Activated T-cell treated with anti-CD3 and anti-CD28 coated beads, Interleukin-2, amount 50 U/mL, for 72 hours (primary cell): ENCODE results near the gene LDLRAP1. TPM values are rescaled to one million over a fixed set of nuclear protein-coding genes. Genes with fewer than 3 reads are reported as not detected.
A peak's percentile ranks its signal among the peaks of the same experiment; 100 is the strongest.

Source experiments
- ATAC-seq, 2 donors: fragments of 150-1000 bp; cut with Tn5 transposase; replicated peaks in 1 of 2; 2 replicates each; pipeline ENCODE4 v1.10.0; 2021; ENCODE audit warnings: moderate library complexity in 2 of 2, mild to moderate bottlenecking in 1 of 2
- DNase-seq, 2 donors: peaks; one replicate each; pipeline ENCODE4 v3.0.0; 2021 to 2022; ENCODE audit warnings: mixed read lengths in 1 of 2
- H3K27ac Mint-ChIP-seq: one replicate; pipeline ENCODE4 v1.8.0; 2022; ENCODE audit warnings: mild to moderate bottlenecking, moderate library complexity, mixed read lengths
- H3K27me3 Mint-ChIP-seq: one replicate; pipeline ENCODE4 v1.8.0; 2022; ENCODE audit warnings: low read depth, mixed read lengths
- H3K36me3 Mint-ChIP-seq, 2 donors: one replicate each; pipeline ENCODE4 v1.8.0; 2022; ENCODE audit warnings: mixed read lengths in 2 of 2, mild to moderate bottlenecking in 1 of 2; ENCODE audit not compliant: insufficient read depth in 2 of 2
- H3K4me1 Mint-ChIP-seq: one replicate; pipeline ENCODE4 v1.8.0; 2022; ENCODE audit warnings: low read depth, mixed read lengths
- H3K4me3 Mint-ChIP-seq, 2 donors: one replicate each; pipeline ENCODE4 v1.8.0; 2022; ENCODE audit warnings: mild to moderate bottlenecking in 2 of 2, mixed read lengths in 2 of 2, moderate library complexity in 2 of 2
- H3K9me3 Mint-ChIP-seq, 2 donors: one replicate each; pipeline ENCODE4 v1.8.0; 2022; ENCODE audit warnings: mixed read lengths in 2 of 2
- total RNA-seq, 2 donors: library from RNA; stranded (reverse); gene quantifications; one replicate each; pipeline ENCODE4 v1.2.3, GENCODE V29; 2022

The LDLRAP1 gene
- total RNA-seq, 2 donors from 2014 or later = 13.5 to 14.7 TPM

DNA sequence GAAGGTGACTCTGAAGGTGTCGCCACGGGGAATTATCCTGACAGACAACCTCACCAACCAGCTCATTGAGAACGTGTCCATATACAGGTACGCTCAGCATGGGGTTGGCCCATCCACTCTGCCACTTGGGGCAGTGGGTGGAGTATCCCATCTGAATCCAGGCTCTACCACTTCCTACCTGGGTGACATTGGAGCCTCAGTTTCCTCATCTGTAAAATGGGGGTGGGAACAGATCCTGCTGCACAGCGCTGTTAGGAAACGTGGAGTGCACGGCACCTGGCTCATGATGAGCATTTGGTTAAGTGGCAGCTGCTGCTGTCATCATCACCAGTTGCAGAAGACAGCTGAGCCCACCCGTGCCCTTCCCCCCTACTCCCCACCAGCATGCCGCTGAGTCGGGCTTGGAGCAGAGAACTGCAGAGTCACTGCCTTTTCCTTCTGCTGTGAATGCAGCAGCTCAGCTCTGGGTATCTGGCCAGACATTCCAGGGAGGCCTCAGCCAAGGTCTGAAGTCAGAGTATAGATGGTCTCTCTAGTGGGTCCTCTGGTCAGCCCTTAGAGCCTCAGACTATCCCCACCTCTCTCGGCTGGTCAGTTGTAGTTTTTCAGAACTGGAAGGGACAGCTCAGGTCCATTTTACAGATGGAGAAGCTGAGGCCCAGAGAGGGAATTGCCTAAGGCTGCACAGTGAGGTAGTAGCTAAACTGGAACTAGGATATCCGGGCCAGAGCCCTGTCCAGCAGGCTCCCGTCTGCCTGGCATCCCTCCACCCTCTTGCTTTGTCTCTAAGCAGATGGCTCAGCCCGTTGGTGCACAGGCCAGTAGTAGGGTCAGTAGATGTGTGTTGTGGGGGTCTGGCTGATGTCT is 11.7 kb downstream of the LDLRAP1 start:
- no peak overlapping the region for H3K27ac Mint-ChIP-seq
- H3K9me3 Mint-ChIP-seq = peaks cover 3 to 4% of the 10 kb centered on the region in 2 donors
- DNase-seq (no peak), ATAC-seq (no peak)
- H3K4me3 Mint-ChIP-seq = no peak overlapping the region
- no peaks in the 10 kb centered on the region for H3K27me3 Mint-ChIP-seq
- H3K4me1 Mint-ChIP-seq = peaks cover 87% of the 10 kb centered on the region
- peaks cover 0 to 2% of the 10 kb centered on the region in 2 donors for H3K36me3 Mint-ChIP-seq

DNA sequence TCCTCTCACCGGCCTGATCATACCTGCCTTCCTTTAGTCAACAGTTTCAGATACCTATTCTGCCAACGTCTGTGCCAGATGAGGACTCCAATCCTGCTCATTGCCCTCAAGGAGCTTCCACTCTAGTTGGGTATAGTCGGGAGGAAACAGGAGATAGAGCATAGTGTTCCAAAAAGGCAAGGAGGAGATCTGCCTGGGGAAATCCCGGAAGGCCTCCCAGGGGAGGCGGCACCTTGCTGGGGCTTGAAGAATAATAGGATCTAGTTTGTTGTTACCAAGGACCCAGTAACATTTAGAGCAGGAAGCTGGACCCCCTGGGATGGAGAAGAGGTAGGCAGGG is 12.3 kb downstream of the LDLRAP1 start:
- H3K36me3 Mint-ChIP-seq = no peaks in the 10 kb centered on the region
- H3K27me3 Mint-ChIP-seq = no peaks in the 10 kb centered on the region
- H3K9me3 Mint-ChIP-seq = peaks cover 2 to 3% of the 10 kb centered on the region in 2 donors
- H3K4me3 Mint-ChIP-seq = no peak overlapping the region
- no peak overlapping the region for H3K27ac Mint-ChIP-seq
- peaks cover 87% of the 10 kb centered on the region for H3K4me1 Mint-ChIP-seq
- ATAC-seq (no peak), DNase-seq (no peak)

DNA sequence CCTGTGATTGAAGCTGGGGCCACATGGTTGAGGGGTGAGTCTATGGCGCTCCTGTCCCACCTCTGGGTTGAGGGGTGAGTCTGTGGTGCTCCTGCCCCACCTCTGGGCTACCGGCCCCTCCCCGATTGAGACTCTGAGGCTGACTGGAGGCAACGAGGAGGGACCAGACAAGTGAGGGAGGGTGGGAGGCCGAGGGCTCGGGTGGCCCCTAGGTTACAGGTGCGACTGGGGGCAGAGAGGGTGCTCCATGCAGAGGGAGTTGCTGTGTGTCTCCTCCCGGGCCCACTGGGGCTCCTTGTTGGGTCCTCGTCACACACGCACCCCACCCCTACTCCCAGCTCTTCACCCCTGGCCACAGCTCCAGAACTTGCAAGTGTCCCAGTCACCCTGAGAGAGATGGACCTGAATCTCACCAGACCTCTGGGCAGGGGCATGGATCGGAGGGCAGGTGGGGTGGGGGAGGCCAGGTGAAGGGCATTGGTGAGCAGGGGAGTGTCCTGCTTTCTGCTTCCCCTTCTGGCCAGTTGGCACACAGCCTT is 12.8 kb downstream of the LDLRAP1 start:
- DNase-seq (no peak), ATAC-seq (peak; percentile 28 to 30)
- peaks cover 86% of the 10 kb centered on the region for H3K4me1 Mint-ChIP-seq
- no peaks in the 10 kb centered on the region for H3K9me3 Mint-ChIP-seq
- H3K36me3 Mint-ChIP-seq = no peaks in the 10 kb centered on the region
- no peaks in the 10 kb centered on the region for H3K27me3 Mint-ChIP-seq
- no peak overlapping the region for H3K27ac Mint-ChIP-seq
- no peak overlapping the region for H3K4me3 Mint-ChIP-seq

DNA sequence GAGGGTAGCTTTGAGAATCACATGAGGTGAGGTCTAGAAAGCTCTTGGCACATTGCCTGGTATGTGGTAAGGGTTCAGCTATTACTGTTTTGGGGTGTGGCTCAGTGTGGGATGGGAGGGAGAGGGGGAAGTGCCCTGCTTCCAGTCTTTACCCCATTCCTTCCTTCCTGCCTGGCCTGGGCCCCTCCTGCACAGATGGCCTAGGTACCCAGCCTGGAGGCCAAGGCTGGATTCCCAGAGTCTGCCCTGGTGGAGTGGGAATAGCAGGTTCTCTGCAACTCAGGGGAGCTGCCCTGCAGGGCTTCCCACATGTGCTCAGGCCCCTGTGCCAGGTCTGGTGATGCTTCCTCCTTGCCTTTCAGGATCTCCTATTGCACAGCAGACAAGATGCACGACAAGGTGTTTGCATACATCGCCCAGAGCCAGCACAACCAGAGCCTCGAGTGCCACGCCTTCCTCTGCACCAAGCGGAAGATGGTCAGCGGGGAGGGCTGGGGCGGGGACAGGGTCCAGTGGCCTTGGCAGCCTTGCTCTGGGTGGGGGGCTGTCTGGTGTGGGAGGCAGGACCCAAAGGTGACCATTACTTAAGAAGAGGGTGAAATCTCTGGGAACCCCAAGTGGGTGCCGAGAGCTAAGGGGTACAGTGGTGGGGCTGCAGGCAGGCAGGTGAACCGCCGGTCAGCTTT is 13.5 kb downstream of the LDLRAP1 start:
- ATAC-seq (peak; percentile 79 to 80), DNase-seq (peak; percentile 56 to 69)
- Mint-ChIP-seq H3K27ac (no peak overlapping the region), H3K4me3 (no peak overlapping the region), H3K4me1 (peaks cover 86% of the 10 kb centered on the region), H3K9me3 (no peaks in the 10 kb centered on the region), H3K27me3 (no peaks in the 10 kb centered on the region), H3K36me3 (no peaks in the 10 kb centered on the region)

DNA sequence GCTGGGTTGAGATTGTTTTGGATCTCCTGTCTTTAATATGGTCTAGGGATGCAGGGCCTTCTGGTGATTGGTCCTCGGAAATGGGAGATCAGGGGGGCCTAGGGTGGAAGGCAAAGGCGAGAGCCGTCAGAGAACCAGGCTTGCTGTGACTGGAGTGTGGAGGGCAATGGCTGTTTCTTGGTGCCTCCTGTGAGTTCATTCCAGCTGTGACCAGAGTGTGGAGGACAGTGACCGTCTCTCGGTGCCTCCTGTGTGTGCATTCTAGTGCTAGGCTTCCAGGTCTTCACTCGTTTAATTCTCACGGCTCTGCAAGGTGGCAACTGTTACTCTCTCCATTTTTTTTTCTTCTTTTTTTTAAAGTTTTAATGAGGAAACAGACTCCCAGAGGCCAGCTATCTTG is 14.1 kb downstream of the LDLRAP1 start:
- no peaks in the 10 kb centered on the region for H3K36me3 Mint-ChIP-seq
- H3K27ac Mint-ChIP-seq = no peak overlapping the region
- peaks cover 86% of the 10 kb centered on the region for H3K4me1 Mint-ChIP-seq
- DNase-seq (no peak), ATAC-seq (no peak)
- H3K9me3 Mint-ChIP-seq = no peaks in the 10 kb centered on the region
- no peak overlapping the region for H3K4me3 Mint-ChIP-seq
- H3K27me3 Mint-ChIP-seq = no peaks in the 10 kb centered on the region

DNA sequence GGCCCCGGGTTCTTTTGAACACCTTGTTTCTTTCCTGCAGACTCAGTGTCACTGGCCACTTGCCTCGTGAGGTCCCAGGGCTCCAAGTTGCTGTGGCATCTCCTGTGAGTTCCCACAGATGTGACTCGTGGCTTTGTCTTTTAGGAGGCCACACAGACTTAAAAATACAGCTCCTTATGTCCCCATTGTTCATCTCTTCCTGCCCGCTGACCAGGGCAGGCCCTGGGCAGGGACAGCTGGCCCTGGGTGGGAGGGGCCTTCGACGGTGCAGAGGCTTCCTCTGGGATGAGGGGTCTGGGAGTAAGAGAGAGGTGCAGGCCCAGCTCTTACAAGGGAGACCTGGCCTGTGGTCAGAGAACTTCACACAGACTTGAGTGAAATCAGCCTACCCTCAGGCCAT is 15.6 kb downstream of the LDLRAP1 start:
- peaks cover 91% of the 10 kb centered on the region for H3K4me1 Mint-ChIP-seq
- no peak for ATAC-seq
- no peaks in the 10 kb centered on the region for H3K9me3 Mint-ChIP-seq
- H3K27ac Mint-ChIP-seq = no peak overlapping the region
- H3K27me3 Mint-ChIP-seq = no peaks in the 10 kb centered on the region
- no peak for DNase-seq
- no peak overlapping the region for H3K4me3 Mint-ChIP-seq
- H3K36me3 Mint-ChIP-seq = no peaks in the 10 kb centered on the region

DNA sequence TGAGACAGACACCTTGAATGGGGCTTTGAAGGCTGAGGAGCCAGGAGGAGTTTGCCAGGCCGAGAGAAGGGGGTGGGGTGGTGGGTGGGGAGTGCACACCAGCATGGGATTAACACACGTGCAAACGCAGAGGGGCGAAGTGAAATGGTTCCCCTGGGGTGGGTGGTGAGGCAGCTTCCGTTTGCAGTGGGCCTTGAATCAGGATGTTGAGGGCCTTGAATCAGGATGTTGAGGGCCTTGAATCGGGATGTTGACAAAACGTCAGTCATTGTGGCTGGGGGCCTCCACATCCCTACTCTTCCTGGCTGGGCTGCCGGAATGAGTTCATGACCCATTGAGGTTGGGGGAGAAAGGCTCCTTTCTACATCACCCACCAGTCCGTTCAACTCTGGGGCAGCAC is 16.6 kb downstream of the LDLRAP1 start:
- Mint-ChIP-seq H3K27me3 (no peaks in the 10 kb centered on the region), H3K4me3 (no peak overlapping the region), H3K27ac (peak overlapping the region; percentile 33), H3K9me3 (no peaks in the 10 kb centered on the region), H3K4me1 (peaks cover 95% of the 10 kb centered on the region), H3K36me3 (no peaks in the 10 kb centered on the region)
- DNase-seq (no peak), ATAC-seq (no peak)

DNA sequence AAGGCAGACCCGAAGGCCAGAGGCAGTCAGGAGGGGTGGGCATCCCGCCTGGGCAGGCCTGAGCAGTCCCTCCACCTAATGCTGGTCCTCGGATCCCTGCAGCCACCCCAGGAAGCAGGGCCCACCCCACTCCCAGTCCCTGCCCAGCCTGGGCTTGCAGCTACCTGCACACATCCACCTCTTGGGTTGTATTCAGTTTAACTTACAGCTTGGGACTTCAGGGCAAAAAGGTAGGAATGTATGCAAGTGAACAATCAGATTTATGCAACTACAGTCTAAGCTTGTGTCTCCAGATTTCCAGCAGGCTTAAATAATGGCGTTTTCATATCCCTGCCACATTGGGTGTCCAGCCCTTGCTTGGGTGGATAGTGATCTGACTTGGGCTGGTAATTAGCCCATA is 17.4 kb downstream of the LDLRAP1 start:
- Mint-ChIP-seq H3K27me3 (no peaks in the 10 kb centered on the region), H3K36me3 (no peaks in the 10 kb centered on the region), H3K9me3 (no peaks in the 10 kb centered on the region), H3K27ac (peak overlapping the region; percentile 72), H3K4me3 (no peak overlapping the region), H3K4me1 (peaks cover 96% of the 10 kb centered on the region)
- ATAC-seq (no peak), DNase-seq (no peak)

DNA sequence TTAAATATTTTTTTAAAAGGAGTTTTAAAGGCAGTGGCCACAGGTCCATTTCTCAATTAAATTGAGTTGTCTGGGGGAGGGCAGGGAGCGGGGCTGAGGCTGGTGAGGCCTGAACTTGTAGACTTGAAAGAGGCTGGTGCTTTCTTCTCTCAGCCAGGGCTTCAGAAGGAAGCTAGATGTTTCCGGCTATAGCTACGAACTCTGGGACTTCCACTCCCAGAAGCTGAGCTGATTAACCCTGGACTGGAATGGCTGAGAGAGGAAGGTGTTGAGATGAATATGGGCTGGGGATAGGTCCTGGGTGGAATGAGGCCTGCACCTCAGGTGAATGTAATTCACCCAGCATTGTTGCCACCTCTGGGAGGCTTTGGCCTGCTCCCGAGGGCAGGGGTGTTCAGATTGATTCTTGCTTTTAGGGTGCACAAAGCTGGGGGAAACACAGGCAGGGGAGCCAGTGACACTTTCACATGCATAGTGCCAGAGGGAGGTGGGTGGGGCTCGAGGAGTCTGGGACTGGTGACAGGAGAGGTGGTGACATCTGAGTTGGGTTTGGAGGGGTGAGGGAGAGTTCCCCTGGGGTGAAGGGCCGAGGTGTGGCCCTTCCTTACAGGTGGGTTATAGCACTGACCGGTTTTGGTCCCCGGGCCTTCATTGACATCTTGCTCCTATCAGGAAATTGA is 18.2 kb downstream of the LDLRAP1 start:
- H3K4me3 Mint-ChIP-seq = peak overlapping the region; percentile 85 to 92
- no peaks in the 10 kb centered on the region for H3K27me3 Mint-ChIP-seq
- no peaks in the 10 kb centered on the region for H3K36me3 Mint-ChIP-seq
- H3K27ac Mint-ChIP-seq = peak overlapping the region; percentile 89
- H3K4me1 Mint-ChIP-seq = peaks cover 96% of the 10 kb centered on the region
- no peak for DNase-seq
- no peaks in the 10 kb centered on the region for H3K9me3 Mint-ChIP-seq
- ATAC-seq = no peak

DNA sequence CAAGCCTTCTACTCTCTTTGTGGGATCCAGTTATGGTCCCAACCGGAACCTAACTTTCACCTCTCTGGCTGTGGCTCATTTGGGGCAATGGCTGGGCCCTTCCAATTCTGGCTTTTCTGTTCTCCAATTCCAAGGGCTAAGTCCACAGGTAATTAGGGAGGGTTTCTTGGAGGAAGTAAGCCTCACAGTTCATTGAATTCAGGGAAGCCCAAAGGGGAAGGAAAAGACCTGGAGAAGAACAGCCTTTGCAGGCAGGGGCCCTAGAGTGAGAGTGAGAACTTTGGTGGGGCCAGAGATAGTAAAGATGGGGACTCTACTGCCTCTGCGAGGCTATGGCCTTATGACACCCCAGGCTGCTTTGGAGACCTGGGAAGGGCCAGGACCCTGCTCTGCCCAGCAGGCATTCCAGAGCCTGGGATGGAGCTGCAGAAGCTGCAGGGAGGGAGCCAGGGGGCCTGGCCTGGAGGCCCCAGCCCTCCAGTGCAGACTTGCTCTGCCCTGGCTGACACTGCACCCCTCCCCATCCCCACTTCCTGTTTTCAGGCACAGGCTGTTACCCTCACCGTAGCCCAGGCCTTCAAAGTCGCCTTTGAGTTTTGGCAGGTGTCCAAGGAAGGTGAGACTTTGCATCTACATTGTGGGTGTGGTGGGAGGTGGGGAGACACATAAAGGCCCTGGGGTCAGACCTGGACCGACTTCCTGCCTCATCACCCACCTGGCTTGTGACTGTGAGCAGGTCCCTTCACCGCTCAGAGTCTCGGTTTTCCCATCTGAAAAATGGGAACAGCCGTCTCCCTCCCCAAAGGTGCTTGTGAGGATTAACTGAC is 18.9 kb downstream of the LDLRAP1 start:
- DNase-seq = peak; percentile 77 to 81
- ATAC-seq = peak; percentile 73 to 80
- Mint-ChIP-seq H3K27ac (peak overlapping the region; percentile 94), H3K4me1 (peaks cover 92% of the 10 kb centered on the region), H3K27me3 (no peaks in the 10 kb centered on the region), H3K36me3 (no peaks in the 10 kb centered on the region), H3K9me3 (no peaks in the 10 kb centered on the region), H3K4me3 (peak overlapping the region; percentile 85 to 92)

DNA sequence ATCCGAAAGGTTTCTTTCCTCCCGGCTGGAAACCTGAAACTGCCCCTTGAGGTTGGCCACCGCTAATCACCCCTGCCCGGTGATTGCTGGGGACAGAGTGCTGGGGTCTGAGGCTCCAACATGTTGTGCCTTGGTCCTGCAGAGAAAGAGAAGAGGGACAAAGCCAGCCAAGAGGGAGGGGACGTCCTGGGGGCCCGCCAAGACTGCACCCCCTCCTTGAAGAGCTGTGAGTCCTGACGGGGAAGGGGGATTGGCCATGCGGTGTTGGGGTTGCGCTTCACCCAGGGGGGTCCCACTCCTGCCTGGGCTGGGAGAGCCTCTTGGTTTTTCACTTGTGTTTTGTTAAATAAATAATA is 19.5 kb downstream of the LDLRAP1 start:
- no peaks in the 10 kb centered on the region for H3K27me3 Mint-ChIP-seq
- DNase-seq (no peak), ATAC-seq (peak in 1 of 2 donors; percentile 11)
- H3K4me1 Mint-ChIP-seq = peaks cover 91% of the 10 kb centered on the region
- peak overlapping the region; percentile 85 to 92 for H3K4me3 Mint-ChIP-seq
- H3K36me3 Mint-ChIP-seq = no peaks in the 10 kb centered on the region
- peak overlapping the region; percentile 94 for H3K27ac Mint-ChIP-seq
- H3K9me3 Mint-ChIP-seq = no peaks in the 10 kb centered on the region

DNA sequence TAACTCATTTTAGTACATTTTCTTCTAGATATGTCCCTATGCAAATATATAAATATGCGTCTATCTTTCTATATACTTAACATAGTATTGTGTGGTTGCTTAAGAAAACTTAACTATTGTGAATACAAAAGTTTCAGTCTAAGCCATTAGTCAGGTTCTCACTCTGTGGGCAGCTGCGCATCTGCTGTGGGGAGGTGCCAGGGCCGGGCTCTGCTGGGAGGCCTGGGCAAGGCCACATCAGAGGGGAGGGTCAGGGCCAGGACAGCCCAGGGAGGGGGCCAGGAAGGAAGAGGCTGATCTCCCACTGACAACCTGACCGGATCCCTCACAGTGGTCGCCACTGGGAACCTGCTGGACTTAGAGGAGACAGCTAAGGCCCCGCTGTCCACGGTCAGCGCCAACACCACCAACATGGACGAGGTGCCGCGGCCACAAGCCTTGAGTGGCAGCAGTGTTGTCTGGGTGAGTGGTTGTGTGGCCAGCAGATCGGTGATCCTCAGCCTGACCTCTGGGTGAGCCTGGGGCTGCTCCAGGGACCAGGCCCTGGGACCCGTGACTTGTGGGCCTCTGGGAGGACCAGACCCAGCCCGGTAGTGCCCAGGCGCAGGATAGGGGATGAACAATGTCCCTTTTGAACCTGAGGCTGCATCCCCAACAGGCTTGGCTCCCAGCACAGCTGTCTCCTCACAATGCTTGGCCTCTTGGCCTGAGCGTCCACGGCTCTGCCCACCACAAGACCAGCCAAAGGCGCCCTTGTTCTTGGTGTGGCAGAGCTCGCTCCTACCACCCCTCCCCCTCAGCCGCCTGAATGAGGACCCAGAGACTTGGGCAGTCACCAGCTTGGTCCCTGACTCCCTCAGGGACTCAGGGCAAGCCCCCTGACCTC is 20.2 kb downstream of the LDLRAP1 start:
- Mint-ChIP-seq H3K27ac (peak overlapping the region; percentile 94), H3K4me1 (peaks cover 91% of the 10 kb centered on the region), H3K4me3 (peak overlapping the region; percentile 85 to 92), H3K36me3 (no peaks in the 10 kb centered on the region), H3K9me3 (no peaks in the 10 kb centered on the region), H3K27me3 (no peaks in the 10 kb centered on the region)
- ATAC-seq (peak; percentile 51 to 53), DNase-seq (peak; percentile 45 to 53)
